Measurements from ENCODE around the gene LAMA5. TPM values are rescaled to one million over a fixed set of nuclear protein-coding genes. Genes with fewer than 3 reads are reported as not detected.

LAMA5 gene
- total RNA-seq, 2 experiments from 2014 or later, result 0.81 to 1.5 TPM

DNA sequence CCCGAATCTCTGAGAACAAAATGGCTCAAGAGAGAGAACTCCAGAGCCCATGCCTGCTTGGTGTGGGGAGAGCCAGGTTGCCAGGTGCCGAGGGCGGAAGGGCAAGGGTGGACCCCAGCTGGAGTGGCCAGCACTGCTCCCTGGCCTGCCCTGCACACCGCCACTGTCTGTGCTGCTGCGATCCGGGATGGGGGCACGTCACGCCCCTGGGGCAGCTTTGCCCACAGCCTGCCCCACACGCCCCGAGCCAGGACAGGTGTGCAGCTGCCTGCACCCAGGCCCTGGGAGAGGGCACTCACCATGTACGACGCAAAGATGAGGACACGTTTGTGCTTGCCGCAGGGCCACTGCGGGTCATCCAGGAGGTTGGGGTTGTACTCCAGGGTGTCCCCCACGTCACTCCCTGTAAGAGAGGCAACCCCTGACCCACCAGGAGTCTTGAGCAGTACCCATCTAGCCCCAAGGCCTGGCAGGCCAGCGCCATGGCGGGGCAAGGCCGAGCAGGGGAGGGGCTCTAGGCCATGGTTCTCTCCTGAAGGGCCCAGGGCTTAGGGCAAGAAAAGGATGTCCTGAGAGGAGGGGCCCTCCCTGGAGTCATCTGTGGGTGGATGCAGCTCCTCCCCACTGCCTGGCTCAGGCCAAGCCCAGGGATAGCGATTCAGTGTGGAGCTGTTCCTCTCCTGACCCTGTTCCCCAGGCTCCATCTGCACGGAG, 25.7 kb upstream of the LAMA5 start:
- peaks cover 25% of the 10 kb centered on the region for H3K36me3 Mint-ChIP-seq (ENCODE audit: low read depth)
- no peak overlapping the region for H3K4me3 Mint-ChIP-seq
- no peaks in the 10 kb centered on the region for H3K27me3 Mint-ChIP-seq (ENCODE audit: low read depth)
- no peak for DNase-seq
- peaks cover 18% of the 10 kb centered on the region for H3K4me1 Mint-ChIP-seq (ENCODE audit: low read depth)
- no peaks in the 10 kb centered on the region for H3K9me3 Mint-ChIP-seq
- intact Hi-C loops (cut with micrococcal nuclease), result no loop called here
- no peak overlapping the region for H3K27ac Mint-ChIP-seq
- CTCF ChIA-PET, result no interaction called here

DNA sequence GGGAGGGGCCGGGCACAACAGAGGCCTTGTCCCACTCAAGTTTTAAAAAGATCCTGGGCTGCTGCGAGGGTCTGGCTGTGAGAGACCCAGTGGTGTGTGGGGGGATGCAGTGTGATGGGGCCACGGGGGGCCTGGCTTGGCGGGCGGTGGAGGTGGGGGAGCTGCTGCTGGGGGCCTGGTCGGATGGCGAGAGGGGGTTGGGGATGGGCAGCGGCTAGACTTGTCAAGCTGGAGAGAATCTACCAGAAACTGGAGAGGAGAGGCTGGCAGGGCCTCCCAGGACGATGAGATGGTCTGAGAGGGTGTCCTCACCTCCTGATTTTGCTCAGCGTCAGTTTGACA, 24.9 kb upstream of the LAMA5 start:
- Mint-ChIP-seq H3K36me3 (ENCODE audit: low read depth) (peaks cover 28% of the 10 kb centered on the region), H3K4me1 (ENCODE audit: low read depth) (peaks cover 21% of the 10 kb centered on the region), H3K4me3 (no peak overlapping the region), H3K9me3 (no peaks in the 10 kb centered on the region), H3K27me3 (ENCODE audit: low read depth) (no peaks in the 10 kb centered on the region), H3K27ac (no peak overlapping the region)
- intact Hi-C loops (cut with micrococcal nuclease), result no loop called here
- no peak for DNase-seq
- CTCF ChIA-PET, result no interaction called here

DNA sequence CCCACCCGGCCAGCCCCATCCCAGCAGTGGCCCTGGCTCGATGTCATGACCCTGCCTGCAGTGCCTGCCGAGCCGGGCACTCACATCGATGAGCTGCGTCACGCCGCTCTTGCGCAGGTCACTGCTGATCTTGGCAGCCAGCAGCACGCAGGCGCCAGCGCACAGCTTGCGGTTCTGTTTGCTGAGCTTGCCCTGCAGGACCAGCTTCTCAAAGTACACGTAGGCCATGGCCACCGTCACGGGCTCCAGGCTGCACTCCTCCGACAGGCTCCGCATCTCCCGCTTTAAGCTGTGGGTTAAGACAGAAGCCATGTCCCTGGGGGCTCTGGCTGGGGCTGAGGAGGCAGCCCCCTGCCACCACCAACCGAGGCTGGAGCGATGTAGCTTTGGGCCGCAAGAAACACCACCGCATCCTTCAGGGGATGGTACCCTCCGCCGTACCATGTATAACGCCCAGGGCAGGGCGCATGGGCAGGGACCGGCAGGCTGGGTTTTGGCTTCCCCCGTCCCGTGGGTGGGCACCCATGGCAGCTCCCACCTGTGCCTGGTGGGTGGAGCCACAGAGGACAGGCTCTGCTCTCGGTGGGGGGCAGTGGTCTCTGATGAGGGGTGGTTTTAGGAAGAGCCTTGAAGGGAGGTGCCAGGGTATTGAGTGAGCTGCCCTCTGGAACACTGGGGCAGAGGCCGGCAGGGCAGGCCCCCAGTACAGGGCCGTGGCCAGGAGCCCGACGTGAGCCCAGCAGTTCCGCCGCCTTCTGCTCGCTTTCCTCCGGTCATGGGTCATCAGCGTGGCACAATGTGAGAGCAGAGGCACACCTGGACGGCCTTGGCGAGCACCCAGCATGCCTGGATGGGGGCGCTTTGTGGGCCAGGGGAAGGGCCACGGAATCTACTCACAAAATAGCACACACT, 24.3 kb upstream of the LAMA5 start:
- Mint-ChIP-seq H3K9me3 (no peaks in the 10 kb centered on the region), H3K27me3 (ENCODE audit: low read depth) (no peaks in the 10 kb centered on the region), H3K4me3 (no peak overlapping the region), H3K4me1 (ENCODE audit: low read depth) (peaks cover 21% of the 10 kb centered on the region), H3K36me3 (ENCODE audit: low read depth) (peaks cover 30% of the 10 kb centered on the region), H3K27ac (no peak overlapping the region)
- intact Hi-C loops (cut with micrococcal nuclease), result no loop called here
- no peak for DNase-seq
- CTCF ChIA-PET, result interaction anchor here (0.6 to 1.0 kb wide), 2 partner anchors 9 to 458 kb away, joined by 3 to 4 read pairs; no protein-coding TSS in a partner anchor

DNA sequence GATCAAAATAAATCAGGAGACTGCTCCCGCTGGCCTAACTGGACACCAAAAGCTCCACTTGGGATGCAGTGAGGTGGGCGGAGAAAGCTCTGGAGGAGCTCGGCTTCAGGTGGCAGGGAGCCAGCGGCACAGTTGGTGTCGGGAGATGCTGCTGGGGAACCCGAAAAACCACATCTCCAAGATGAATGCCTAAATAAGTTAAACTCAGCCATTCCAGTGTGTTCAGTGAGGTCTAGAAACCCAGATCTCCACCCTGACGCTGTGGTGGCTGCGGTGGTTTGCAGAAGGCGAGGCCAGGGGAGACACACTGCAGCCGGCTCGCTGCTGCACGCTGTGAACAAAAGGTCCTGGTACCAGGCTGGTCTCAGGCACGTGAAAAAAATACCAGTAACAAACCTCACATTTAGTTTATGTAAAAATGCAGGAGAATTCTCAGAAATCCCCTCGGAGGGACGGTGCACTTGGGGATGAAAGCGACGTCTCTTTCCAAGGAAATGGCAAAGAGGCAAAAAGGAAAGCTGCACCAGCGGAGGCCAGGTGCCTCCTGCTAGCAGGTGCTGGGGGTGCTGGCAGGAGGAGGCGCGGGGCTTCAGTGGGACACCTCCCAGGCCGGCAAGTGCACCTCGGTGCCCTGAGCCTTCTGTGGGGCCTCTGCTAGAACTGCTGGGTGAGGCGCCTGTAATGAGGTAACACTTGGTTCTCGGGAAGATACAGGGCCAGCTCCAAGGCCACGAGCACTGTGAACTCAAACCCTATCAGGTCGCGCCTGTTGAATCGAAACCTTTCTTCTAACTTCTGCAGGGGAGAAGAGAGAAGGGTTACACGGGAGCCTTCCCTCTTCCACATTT, 23.4 kb upstream of the LAMA5 start:
- Mint-ChIP-seq H3K27ac (peak overlapping the region; percentile 30), H3K9me3 (no peaks in the 10 kb centered on the region), H3K36me3 (ENCODE audit: low read depth) (peaks cover 31% of the 10 kb centered on the region), H3K4me3 (no peak overlapping the region), H3K27me3 (ENCODE audit: low read depth) (no peaks in the 10 kb centered on the region), H3K4me1 (ENCODE audit: low read depth) (peaks cover 25% of the 10 kb centered on the region)
- CTCF ChIA-PET, result interaction anchor here (1.0 kb wide), 2 partner anchors 8 to 84 kb away, joined by 3 read pairs; no protein-coding TSS in a partner anchor
- DNase-seq, result no peak
- intact Hi-C loops (cut with micrococcal nuclease), result no loop called here

DNA sequence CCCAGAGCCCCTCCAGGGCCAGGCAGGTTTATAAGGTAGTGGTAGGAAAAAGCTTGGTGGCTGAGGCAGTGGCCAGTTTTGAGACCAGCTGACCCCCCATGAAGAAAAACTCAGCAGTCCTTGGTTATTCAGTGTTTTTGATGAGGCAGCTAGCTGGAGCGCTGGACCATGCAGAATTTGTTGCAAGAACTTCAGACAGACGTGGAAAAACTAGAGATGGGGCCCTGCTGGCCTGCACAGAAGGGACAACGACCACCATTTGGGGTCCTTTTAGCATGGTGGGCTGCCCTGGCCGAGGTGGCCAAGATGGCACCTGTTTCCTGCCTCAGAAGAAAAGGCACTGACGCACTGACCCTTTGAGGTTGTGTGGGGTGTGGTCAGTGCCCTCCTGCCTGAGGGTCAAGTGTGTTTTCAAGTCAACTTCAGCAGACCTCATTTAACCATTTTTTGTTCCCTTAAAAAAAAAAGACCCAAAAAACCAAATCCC, 22.5 kb upstream of the LAMA5 start:
- H3K27me3 Mint-ChIP-seq (ENCODE audit: low read depth), result no peaks in the 10 kb centered on the region
- H3K36me3 Mint-ChIP-seq (ENCODE audit: low read depth), result peaks cover 31% of the 10 kb centered on the region
- H3K27ac Mint-ChIP-seq, result no peak overlapping the region
- intact Hi-C loops (cut with micrococcal nuclease), result loop anchor here (5.0 to 10.0 kb wide), 3 partner anchors 228 to 365 kb away; partner anchors contain the start of gene LSM14B
- no peak overlapping the region for H3K4me3 Mint-ChIP-seq
- DNase-seq, result no peak
- H3K9me3 Mint-ChIP-seq, result no peaks in the 10 kb centered on the region
- peaks cover 33% of the 10 kb centered on the region for H3K4me1 Mint-ChIP-seq (ENCODE audit: low read depth)
- CTCF ChIA-PET, result interaction anchor here (1.0 to 1.5 kb wide), 2 partner anchors 83 to 87 kb away, joined by 3 read pairs; no protein-coding TSS in a partner anchor

DNA sequence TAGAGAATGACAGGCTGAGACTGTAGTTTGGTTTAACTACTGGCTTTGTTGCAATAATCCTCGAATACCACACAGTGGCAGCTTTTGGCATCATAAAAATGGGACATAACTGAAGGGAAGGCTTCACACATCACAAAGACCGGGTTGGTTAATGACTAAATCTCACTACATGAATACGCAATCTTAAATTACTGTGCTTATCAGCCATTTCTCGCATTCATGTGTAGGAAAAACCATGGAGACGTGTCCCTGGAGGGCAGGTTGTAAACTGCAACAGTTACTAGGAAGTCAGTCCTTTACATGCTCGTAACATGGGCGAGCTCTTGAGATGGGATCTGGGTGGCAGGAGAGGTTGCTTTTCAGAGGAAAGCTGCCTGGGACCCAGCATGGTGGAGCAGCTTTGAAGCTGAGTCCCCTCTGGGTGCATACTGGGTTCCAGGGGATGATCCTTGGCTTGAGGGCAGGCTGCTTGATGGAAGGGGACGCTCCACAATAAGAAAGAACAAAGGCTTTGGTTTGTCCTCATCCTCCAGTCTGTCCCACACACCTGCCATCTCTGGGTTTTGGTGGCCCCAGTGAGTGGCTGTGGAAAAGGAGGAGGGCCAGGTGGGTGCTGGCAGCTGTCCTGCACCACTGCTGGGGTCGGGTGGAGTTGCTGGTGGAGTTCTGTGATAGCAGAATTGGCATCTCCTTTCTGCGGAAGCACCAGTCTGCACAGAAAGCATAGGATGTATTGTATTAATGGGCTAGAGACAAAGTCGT, 21.9 kb upstream of the LAMA5 start:
- CTCF ChIA-PET, result interaction anchor here (0.7 to 1.5 kb wide), 2 partner anchors 87 to 112 kb away, joined by 3 read pairs; no protein-coding TSS in a partner anchor
- H3K27me3 Mint-ChIP-seq (ENCODE audit: low read depth), result no peaks in the 10 kb centered on the region
- intact Hi-C loops (cut with micrococcal nuclease), result loop anchor here (1.0 to 10.0 kb wide), 4 partner anchors 15 to 364 kb away; partner anchors contain the start of gene LSM14B
- H3K27ac Mint-ChIP-seq, result peak overlapping the region; percentile 63
- peaks cover 31% of the 10 kb centered on the region for H3K36me3 Mint-ChIP-seq (ENCODE audit: low read depth)
- H3K4me1 Mint-ChIP-seq (ENCODE audit: low read depth), result peaks cover 36% of the 10 kb centered on the region
- H3K9me3 Mint-ChIP-seq, result no peaks in the 10 kb centered on the region
- no peak for DNase-seq
- H3K4me3 Mint-ChIP-seq, result peak overlapping the region; percentile 87

DNA sequence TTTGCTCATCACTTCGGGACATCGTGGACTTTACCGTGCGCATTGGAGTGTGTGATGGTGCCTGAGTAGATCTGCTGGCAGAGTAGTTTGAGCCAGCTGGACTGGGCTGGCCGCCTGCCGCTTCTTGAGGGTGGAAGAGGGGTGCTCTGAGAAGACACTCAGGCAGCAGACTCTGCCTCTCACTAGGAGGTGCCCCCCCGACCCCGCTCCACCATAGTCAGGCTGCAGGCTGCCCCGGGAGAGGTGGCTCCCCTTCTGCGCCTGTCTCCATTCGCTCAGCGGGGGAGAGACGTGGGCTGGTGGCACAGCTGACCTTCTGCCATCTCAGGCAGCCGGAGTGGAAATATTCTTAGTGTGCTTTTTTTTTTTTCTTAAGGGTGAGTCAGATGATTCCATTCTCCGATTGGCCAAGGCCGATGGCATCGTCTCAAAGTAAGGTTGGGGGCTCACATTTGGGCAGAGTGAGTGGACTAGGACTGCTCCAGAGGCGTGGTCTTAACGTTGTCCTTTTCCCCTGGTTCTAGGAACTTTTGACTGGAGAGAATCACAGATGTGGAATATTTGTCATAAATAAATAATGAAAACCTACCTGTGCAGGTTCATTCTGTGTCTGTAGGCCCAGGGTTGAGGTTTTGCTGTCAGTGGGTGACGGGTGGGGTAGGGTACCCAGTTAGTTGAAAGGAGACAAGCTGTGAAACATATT, 21.0 kb upstream of the LAMA5 start:
- intact Hi-C loops (cut with micrococcal nuclease), result loop anchor here (1.0 to 10.0 kb wide), 8 partner anchors 16 to 363 kb away; partner anchors contain the start of genes ADRM1, LSM14B and OSBPL2
- Mint-ChIP-seq H3K36me3 (ENCODE audit: low read depth) (peaks cover 34% of the 10 kb centered on the region), H3K27ac (peak overlapping the region; percentile 63), H3K27me3 (ENCODE audit: low read depth) (no peaks in the 10 kb centered on the region), H3K4me1 (ENCODE audit: low read depth) (peaks cover 41% of the 10 kb centered on the region), H3K4me3 (peak overlapping the region; percentile 87), H3K9me3 (no peaks in the 10 kb centered on the region)
- DNase-seq, result no peak
- CTCF ChIA-PET, result interaction anchor here (0.7 to 1.5 kb wide), 2 partner anchors 86 to 111 kb away, joined by 3 read pairs; no protein-coding TSS in a partner anchor

DNA sequence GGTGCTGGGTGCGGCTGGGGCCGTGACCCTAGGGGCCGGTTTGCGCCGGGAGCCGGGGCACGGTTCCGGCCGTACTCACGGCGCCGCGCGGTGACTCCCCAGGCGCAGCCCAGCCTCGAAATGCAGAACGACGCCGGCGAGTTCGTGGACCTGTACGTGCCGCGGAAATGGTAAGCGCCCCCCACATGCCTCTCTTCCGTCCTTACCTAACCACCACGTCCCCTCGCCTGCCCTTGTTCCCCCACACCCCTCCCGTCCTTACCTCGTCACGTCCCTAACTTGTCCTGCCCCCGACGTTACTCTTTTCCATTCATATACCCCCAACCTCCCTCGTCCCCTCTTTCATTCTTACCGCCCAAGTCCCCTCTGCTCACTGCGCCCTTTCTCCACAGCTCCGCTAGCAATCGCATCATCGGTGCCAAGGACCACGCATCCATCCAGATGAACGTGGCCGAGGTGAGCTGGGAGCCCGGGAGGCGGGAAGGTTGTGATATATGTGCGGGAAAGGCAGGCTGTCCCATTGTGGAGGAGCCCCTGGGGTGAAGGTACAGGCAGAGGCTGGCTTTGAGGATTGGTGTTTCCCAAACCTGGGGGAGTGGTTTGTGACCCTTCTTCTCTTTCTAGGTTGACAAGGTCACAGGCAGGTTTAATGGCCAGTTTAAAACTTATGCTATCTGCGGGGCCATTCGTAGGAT, 20.3 kb upstream of the LAMA5 start:
- intact Hi-C loops (cut with micrococcal nuclease), result loop anchor here (1.0 to 10.0 kb wide), 7 partner anchors 85 to 363 kb away; partner anchors contain the start of genes ADRM1, LSM14B and OSBPL2

DNA sequence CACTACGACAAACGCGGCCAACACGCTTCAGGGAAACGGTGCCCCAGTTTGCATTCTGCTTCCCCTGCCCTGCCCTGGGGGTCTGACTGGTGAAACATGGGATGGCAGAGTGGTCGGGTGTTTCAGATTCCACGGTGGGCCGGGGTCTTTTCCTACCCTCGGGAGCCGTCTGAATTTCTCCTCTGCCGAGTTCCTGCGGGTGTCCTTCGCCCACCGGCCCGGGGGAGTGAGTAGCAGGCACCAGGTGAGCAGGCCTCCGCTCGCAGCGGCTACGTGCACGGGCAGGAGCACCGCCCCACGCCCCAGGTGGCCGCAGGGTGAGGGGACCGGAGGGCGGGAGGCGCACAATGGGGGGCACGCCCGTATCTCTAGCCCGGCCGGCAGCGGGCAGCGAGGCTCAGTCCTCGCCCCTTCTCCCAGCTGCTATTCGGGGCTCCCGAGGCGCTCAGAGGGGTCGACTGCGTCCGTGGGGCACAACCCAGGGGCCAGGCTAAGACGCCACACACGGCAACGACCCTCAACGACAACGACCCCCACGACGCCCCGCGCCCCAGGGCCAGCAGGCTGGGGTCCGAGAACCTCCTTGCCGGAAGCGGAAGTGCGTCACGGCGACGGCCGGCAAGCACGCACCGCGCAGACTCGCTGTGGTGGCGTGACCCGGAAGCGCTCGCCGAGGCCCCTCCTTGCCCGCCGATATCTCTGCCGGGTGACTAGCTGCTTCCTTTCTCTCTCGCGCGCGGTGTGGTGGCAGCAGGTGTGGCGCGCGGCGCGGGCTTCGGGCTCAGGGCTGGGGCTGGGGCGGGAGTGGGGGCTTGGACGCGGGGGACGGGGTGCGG, 19.5 kb upstream of the LAMA5 start, which contains the start of gene RPS21:
TSS of gene RPS21 (plus strand) at position 721 of the 836 bp plus-strand sequence. CDS start 236 bp downstream, outside the sequence.
- peak; percentile 94 for DNase-seq
- CTCF ChIA-PET, result interaction anchor here (0.6 to 0.9 kb wide), 2 partner anchors 86 to 257 kb away, joined by 4 to 6 read pairs; no protein-coding TSS in a partner anchor
- Mint-ChIP-seq H3K36me3 (ENCODE audit: low read depth) (peaks cover 45% of the 10 kb centered on the region), H3K9me3 (peaks cover 3% of the 10 kb centered on the region), H3K4me1 (ENCODE audit: low read depth) (peaks cover 51% of the 10 kb centered on the region), H3K27ac (peak within 1 kb of the TSS; percentile 76), H3K27me3 (ENCODE audit: low read depth) (no peaks in the 10 kb centered on the region), H3K4me3 (peak within 1 kb of the TSS; percentile 87)
- intact Hi-C loops (cut with micrococcal nuclease), result loop anchor here (1.0 to 10.0 kb wide), 7 partner anchors 84 to 362 kb away; partner anchors contain the start of genes ADRM1, LSM14B and OSBPL2

More for the DNA sequence above, 20.3 kb upstream of the LAMA5 start:
- peaks cover 46% of the 10 kb centered on the region for H3K4me1 Mint-ChIP-seq (ENCODE audit: low read depth)
- peak overlapping the region; percentile 71 for H3K27ac Mint-ChIP-seq
- no peak for DNase-seq
- CTCF ChIA-PET, result interaction anchor here (0.6 kb wide), 1 partner anchor 258 kb away, joined by 6 read pairs; no protein-coding TSS in a partner anchor
- peak overlapping the region; percentile 87 for H3K4me3 Mint-ChIP-seq
- H3K27me3 Mint-ChIP-seq (ENCODE audit: low read depth), result no peaks in the 10 kb centered on the region
- H3K9me3 Mint-ChIP-seq, result no peaks in the 10 kb centered on the region
- peaks cover 39% of the 10 kb centered on the region for H3K36me3 Mint-ChIP-seq (ENCODE audit: low read depth)
